GM12891 (cell line): Measurements from ENCODE around the gene ANKMY2.

Experiments
- DNase-seq: peaks from one replicate; pipeline ENCODE4 v3.0.0; 2011; ENCODE audit warnings: low spot score; ENCODE audit not compliant: insufficient read length
- FAIRE-seq: peaks from 2 replicates; lab custom pipeline; 2011; peaks lifted over from hg19 to GRCh38; lab: Jason Lieb, UNC
- PAX5 ChIP-seq: IDR thresholded peaks from 2 replicates; pipeline ENCODE4 v1.6.1; 2011; ENCODE audit warnings: low read length, moderate library complexity, mild to moderate bottlenecking; ENCODE audit not compliant: insufficient read depth, severe bottlenecking
- POLR2A ChIP-seq: IDR thresholded peaks from 2 replicates; pipeline ENCODE4 v1.6.1; 2011; ENCODE audit warnings: low read depth, low read length, control low read depth
- POLR2AphosphoS5 ChIP-seq: IDR thresholded peaks from 2 replicates; pipeline ENCODE4 v1.6.1; 2011; ENCODE audit warnings: low read depth, low read length, control low read depth
- POU2F2 ChIP-seq: IDR thresholded peaks from 2 replicates; pipeline ENCODE4 v1.6.1; 2011; ENCODE audit warnings: low read depth, mild to moderate bottlenecking, control low read depth, low read length, moderate library complexity
- SPI1 ChIP-seq: IDR thresholded peaks from 2 replicates; pipeline ENCODE4 v1.6.1; 2011; ENCODE audit warnings: low read depth, low read length, control low read depth
- TAF1 ChIP-seq: IDR thresholded peaks from 2 replicates; pipeline ENCODE4 v1.6.1; 2011; ENCODE audit warnings: low read depth, low read length, control low read depth

The ANKMY2 gene

DNA sequence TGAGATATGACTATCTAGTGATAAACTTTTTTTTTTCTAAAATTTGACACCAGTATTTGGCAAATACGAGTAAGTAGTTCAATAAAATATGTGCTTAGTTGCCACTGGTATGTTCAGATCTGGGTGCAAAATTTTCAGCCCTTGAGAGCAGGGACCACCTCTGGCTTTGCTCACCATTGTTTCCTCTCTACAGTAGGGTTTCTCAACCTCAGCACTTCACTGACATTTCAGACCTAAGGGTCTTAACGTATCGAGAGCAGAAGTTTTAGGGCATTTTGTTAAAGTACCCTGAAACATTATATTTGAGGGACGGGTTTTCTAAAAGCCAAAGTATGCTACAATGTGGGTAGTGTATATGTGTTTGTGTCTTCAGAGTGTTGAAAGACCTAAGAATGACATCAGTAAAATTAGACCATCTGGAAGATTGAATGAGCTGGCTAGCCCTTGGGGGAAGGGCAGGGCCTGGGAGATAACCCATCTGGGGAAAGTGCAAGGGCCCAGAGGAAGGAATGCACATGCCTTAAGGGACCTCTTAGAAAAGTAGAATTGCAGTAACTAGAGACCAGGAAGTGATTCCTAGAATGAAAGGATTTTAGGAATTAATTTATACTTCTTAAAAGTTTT, 12.2 kb upstream of the ANKMY2 start:
- FAIRE-seq (no peak), DNase-seq (no peak)

DNA sequence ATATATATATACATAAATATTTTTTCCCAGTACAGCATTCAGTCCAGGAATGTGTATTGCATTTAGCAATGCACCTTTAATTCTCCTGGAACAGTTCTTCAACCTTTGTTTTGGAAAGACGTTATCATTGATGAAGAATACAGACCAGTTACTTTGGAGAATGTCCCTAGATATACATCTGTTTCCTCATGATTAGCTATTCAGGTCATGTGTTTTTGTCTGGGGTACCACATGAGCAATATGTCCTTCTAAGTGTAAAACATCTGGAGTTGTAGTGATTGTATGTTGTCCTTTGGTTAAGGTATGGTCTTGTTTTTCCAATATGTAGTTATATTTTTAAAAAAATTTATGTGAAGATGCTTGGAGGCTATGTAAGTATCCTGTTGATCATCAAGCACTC, 10.6 kb upstream of the ANKMY2 start:
- DNase-seq (no peak), FAIRE-seq (no peak)
- TF ChIP-seq SPI1 (no peak), PAX5 (no peak), POU2F2 (no peak), POLR2A (no peak)

More for the DNA sequence above, 12.2 kb upstream of the ANKMY2 start:
- TF ChIP-seq POLR2A (no peak), POU2F2 (no peak)

DNA sequence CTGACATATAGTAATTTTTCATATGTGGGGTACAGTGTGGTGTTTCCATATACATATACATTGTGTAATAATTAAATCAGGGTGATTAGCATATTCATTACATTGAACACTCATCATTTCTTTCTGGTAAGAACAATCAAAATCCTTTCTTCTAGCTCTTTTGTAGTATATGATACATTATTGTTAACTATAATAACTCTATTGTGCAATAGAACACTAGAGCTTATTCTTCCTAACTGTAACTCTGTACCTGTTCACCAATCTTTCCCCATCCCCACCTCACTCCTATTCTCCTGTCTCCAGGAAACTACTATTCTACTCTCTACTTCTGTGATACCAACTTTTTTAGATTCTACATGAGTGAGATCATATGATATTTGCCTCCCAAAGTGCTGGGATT, 9.8 kb upstream of the ANKMY2 start:
- FAIRE-seq (no peak), DNase-seq (no peak)
- TF ChIP-seq TAF1 (no peak), POLR2AphosphoS5 (no peak), PAX5 (no peak), SPI1 (no peak), POLR2A (no peak), POU2F2 (no peak)

DNA sequence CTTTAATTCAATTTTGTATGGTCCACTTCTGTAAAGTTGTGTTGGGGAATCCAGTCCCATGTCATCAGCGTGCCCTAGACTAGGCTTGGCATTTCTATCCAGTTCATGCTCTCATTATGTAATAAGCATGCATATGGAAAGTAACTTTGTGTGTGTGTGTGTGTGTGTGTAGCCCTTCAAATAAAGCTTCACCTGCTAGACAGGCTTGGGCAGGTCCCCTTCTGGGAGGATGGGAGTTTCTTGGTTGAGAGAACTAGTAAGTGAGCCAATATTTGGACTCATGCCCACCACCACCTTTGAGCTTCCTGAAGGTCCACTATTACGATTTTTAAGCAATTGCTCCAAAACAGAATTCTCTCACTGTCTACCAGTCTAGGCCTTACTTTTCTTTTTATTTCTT, 7.3 kb upstream of the ANKMY2 start:
- no peak for FAIRE-seq
- no peak for TF ChIP-seq PAX5
- no peak for TF ChIP-seq POLR2AphosphoS5
- TF ChIP-seq POLR2A = no peak
- no peak for TF ChIP-seq TAF1
- TF ChIP-seq SPI1 = no peak
- no peak for TF ChIP-seq POU2F2
- DNase-seq = no peak

DNA sequence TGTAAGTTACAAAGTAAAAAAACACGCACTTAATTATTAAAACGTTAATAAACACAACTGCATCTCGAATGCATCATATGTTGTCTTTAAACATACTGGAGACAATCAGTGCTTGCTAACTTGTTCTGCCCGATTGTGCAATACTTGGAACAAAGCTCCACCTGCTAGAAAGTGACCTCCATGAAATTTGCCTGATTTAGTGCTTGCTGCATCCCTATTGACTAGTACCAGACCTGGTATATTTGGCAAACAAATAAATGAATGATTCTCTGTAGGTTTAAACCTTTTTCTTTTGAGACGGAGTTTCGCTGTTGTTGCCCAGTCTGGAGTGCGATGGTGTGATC, 6.7 kb upstream of the ANKMY2 start:
- no peak for TF ChIP-seq POLR2AphosphoS5
- TF ChIP-seq SPI1 = no peak
- TF ChIP-seq PAX5 = no peak
- TF ChIP-seq POLR2A = no peak
- FAIRE-seq = no peak
- no peak for DNase-seq

DNA sequence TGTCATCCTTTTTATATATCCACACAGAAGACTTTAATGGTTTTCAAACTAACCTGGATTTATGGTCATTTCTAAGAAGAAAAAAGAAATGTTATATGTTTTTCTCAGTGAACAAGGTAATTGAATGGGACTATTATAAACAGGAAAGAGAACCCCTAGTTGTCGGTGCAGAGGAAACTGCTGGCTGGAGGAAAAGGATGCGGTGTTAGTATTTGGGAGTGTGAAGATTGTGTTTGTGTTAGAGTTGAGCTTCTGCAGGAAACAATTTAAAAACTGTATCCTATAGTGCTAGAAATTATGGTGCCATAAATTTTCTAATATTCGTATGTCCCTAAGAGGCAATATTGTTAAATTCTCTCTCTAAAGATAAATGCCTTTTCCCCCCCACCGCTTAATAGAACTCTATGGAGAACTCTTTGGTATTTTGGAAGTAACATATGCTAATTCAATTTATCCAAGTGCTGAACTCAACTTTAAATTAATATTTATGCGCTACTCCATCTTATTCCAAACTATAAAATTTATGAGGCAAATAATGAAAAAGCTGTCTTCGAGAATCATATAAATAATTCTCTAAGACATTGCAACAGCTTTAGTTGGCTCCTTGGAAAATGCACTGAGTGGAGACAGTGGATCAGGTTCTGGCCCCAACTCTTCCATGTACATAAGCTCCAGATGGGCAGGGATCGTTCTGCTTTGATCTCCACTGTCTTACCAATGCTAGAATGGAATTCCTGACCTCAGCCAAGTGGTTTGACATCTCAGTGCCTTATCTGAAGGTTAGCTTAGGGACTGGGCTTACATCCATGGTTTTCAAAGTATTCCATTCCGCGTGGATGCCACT, 6.1 kb upstream of the ANKMY2 start:
- DNase-seq = no peak
- no peak for FAIRE-seq
- TF ChIP-seq POU2F2 (no peak), PAX5 (no peak), POLR2AphosphoS5 (no peak), TAF1 (no peak), POLR2A (no peak), SPI1 (no peak)

DNA sequence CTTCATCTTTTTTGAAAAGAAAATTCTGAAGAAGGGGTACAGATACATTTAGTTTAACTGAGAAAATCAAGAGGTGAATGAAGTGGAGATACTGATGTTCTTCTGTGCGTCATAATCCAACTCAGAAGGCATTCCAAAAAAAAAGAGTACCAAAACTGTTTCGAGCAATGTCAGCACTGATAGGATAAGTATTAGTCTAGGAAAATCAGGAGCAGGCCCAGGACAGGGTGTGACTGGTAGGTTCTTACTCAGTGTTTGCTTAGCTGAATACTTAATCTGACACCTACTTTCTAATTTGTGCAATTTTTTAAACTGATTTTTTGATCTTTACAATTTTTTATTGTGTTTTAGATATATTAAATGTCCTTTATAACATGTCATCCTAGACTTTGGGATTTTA, 4.7 kb upstream of the ANKMY2 start:
- TF ChIP-seq POLR2AphosphoS5 = no peak
- TF ChIP-seq SPI1 = no peak
- TF ChIP-seq POU2F2 = no peak
- TF ChIP-seq TAF1 = no peak
- TF ChIP-seq PAX5 = no peak
- TF ChIP-seq POLR2A = no peak
- no peak for FAIRE-seq
- no peak for DNase-seq

DNA sequence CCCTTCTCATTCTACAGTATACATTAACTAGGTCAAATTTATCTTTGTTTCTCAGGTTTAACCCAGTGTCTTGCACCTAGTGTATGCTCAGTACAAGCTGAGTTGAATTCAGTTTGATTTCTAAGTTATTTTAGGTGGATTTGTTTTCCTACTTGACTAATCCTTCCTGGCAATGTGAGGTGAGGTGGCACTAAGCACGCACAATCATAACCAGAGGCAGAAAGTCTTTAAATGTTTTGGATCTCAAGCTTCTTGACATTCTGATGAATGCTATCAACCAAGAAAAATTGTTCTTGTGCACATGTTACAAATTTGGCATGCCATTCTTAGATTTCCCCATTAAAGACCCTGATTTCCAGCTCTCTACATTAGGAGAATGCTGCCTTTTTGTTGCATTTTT, 3.6 kb upstream of the ANKMY2 start:
- TF ChIP-seq POLR2A (no peak), TAF1 (no peak), POU2F2 (no peak), PAX5 (no peak), SPI1 (no peak)
- DNase-seq (no peak), FAIRE-seq (no peak)

DNA sequence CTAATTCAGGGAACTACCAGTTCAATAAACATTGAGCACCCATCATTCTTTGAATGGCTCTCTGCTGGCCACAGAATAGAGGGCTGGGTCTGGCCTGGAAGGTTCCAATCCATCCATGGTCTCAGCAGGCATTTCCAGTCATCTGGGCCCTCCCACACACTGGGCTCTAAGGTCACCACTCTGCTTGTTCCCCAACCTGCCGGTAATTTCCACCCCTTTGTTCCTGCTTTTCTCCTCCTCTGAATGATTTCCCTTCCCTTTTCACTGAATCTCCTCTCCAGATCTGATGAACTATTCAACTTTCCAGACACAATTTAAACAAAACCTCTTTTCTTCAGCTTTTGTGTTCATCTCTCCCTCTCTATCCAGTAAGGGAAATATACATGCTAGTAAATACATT, 3.0 kb upstream of the ANKMY2 start:
- DNase-seq (no peak), FAIRE-seq (no peak)
- TF ChIP-seq TAF1 = no peak
- no peak for TF ChIP-seq PAX5
- no peak for TF ChIP-seq SPI1
- TF ChIP-seq POU2F2 = no peak
- no peak for TF ChIP-seq POLR2AphosphoS5
- TF ChIP-seq POLR2A = no peak

DNA sequence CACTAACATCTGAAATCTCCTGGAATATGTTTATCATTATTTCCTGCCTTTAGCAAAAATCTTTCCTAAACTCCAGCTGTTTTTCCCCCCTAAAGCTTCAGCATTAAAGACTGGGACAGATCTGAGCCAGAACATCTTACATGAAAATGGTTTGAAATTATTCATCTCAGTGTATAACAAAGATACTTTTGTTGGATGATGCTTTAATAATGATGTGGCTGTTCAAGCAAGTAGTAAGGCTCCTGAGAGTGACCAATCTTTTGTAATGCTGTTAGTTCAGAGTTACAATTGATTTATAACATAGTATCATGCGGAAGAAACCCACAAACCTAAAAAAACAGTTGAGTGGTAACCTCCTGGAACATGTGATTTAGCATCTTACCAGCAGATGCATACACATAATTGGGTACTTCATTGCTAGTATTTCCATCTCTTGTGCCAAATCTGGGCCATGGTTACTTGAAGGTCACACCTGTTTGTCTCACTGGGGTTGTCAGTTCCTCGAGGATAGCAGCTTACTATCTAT, 1.9 kb upstream of the ANKMY2 start:
- no peak for TF ChIP-seq POLR2A
- no peak for TF ChIP-seq POU2F2
- no peak for TF ChIP-seq SPI1
- no peak for FAIRE-seq
- DNase-seq = no peak
